Panc1 (cell line): ENCODE measurements around the gene ZNF547. TPM values are rescaled to one million over a fixed set of nuclear protein-coding genes. Genes with fewer than 3 reads are reported as not detected.

Experiments used
- ATAC-seq: fragments of 200-7000 bp; cut with Tn5 transposase; 2 replicates; pipeline ENCODE4 v1.9.1; 2020; ENCODE audit warnings: mild to moderate bottlenecking, moderate library complexity
- BruUV-seq: library from RNA; stranded (reverse); fragments of 400-500 nt; replicated peaks from 2 replicates; lab custom pipeline; 2021; lab: Mats Ljungman, UMichigan
- CTCF ChIA-PET: fragments of 300-600 bp; sonication (Branson Sonifier 250); formaldehyde crosslinking; loops from one replicate; lab custom pipeline; 2022; ENCODE audit warnings: antibody characterized with exemption; lab: Charles Lee
- POLR2A ChIA-PET: fragments of 300-600 bp; sonication (Branson Sonifier 250); formaldehyde crosslinking; loops from one replicate; lab custom pipeline; 2022; ENCODE audit warnings: antibody characterized with exemption; lab: Charles Lee
- DNase-seq: peaks from one replicate; pipeline ENCODE4 v3.0.0-alpha.2; 2010; ENCODE audit warnings: low read depth, low spot score
- H3K27ac ChIP-seq: 2 replicates; pipeline ENCODE4 v1.5.1; 2011; ENCODE audit warnings: mild to moderate bottlenecking, low read length, inconsistent platforms
- H3K27me3 ChIP-seq: fragments of 200-500 bp; sonication (Bioruptor generic); 2 replicates; pipeline ENCODE4 v1.6.0; 2014; ENCODE audit warnings: low read length, inconsistent platforms; ENCODE audit not compliant: control insufficient read depth, insufficient read depth
- H3K36me3 ChIP-seq: fragments of 200-500 bp; sonication (Bioruptor generic); 2 replicates; pipeline ENCODE4 v1.5.1; 2014; ENCODE audit warnings: inconsistent platforms, mild to moderate bottlenecking, low read length, moderate library complexity; ENCODE audit not compliant: control insufficient read depth, insufficient read depth
- H3K4me1 ChIP-seq: 2 replicates; pipeline ENCODE4 v1.5.1; 2011; ENCODE audit warnings: inconsistent platforms, mild to moderate bottlenecking, low read length, moderate library complexity; ENCODE audit not compliant: control insufficient read depth, insufficient read depth
- H3K4me3 ChIP-seq, 2 experiments: 2 replicates each; pipeline ENCODE4 v1.5.1; 2011 to 2012; ENCODE audit warnings: low read depth in 2 of 2, low read length in 2 of 2, mild to moderate bottlenecking in 2 of 2, inconsistent platforms in 1 of 2, moderate library complexity in 1 of 2
- H3K9me3 ChIP-seq: fragments of 200-500 bp; sonication (Bioruptor generic); 2 replicates; pipeline ENCODE4 v1.5.1; 2014; ENCODE audit warnings: low read depth, mild to moderate bottlenecking, inconsistent platforms, low read length, moderate library complexity; ENCODE audit not compliant: control insufficient read depth, insufficient read depth
- CTCF ChIP-seq: fragments of 450-650 bp; IDR thresholded peaks from 2 replicates; pipeline ENCODE4 v1.5.1; 2017; ENCODE audit warnings: mild to moderate bottlenecking
- POLR2AphosphoS5 ChIP-seq: IDR thresholded peaks from 2 replicates; pipeline ENCODE4 v1.6.1; 2012; ENCODE audit warnings: mild to moderate bottlenecking, low read depth, low read length, moderate library complexity
- SIN3A ChIP-seq: IDR thresholded peaks from 2 replicates; pipeline ENCODE4 v1.6.1; 2012; ENCODE audit warnings: low read depth, mild to moderate bottlenecking, low read length, moderate library complexity, borderline replicate concordance; ENCODE audit not compliant: insufficient read depth
- TCF7L2 ChIP-seq: IDR thresholded peaks from 2 replicates; pipeline ENCODE4 v1.6.1; 2011; ENCODE audit warnings: mild to moderate bottlenecking, low read depth, low read length, inconsistent platforms
- in situ Hi-C: cut with HindIII; loops from 2 replicates; pipeline ENCODE4 v1.10.0; 2016; ENCODE audit warnings: low sequenced_read_pairs, low pct_unique_long_range_greater_than_20kb
- intact Hi-C: fragments of 100-400 bp; cut with micrococcal nuclease; formaldehyde crosslinking; loops from one replicate; pipeline ENCODE4 v1.10.0; 2022; ENCODE audit not compliant: unreplicated experiment
- total RNA-seq: library from RNA; stranded (reverse); gene quantifications from one replicate; pipeline ENCODE4 v1.2.1, GENCODE V29; 2021; ENCODE audit not compliant: unreplicated experiment
- TF ChIP-seq, protein P1 (sequence below), 2 experiments: IDR thresholded peaks; 2 replicates each; pipeline ENCODE4 v1.6.1; 2011 to 2012; ENCODE audit warnings: low read depth in 2 of 2, control low read depth in 1 of 2, low read length in 1 of 2, mild to moderate bottlenecking in 1 of 2, moderate library complexity in 1 of 2; ENCODE audit not compliant: insufficient read depth in 1 of 2

Gene ZNF547
- total RNA-seq, 1 experiment from 2014 or later, result 4.1 TPM

DNA sequence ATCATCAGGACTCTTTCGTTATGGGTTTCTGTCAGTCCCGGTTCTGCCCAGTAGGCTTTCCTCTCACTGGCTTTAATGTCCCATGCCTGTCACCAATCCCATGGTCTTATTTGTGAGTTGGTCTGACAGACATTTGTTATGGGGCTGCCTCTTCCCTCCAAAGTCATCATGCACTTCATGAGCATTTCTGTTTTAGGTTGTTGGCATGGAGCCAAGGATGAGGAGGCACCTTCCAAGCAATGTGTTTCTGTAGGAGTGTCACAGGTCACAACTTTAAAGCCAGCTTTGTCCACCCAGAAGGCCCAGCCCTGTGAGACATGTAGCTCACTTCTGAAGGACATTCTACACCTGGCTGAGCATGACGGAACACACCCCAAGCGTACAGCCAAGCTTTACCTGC lies 56.1 kb downstream of the ZNF547 start:
- ATAC-seq (no peak), DNase-seq (no peak)
- Histone ChIP-seq H3K9me3 (peaks cover 27% of the 10 kb centered on the region), H3K4me3 (no peak overlapping the region), H3K36me3 (0 out of 2 replicates have a peak, but pooled peaks cover 2% of the 10 kb centered on the region), H3K4me1 (no peaks in the 10 kb centered on the region), H3K27me3 (no peaks in the 10 kb centered on the region), H3K27ac (no peak overlapping the region)
- TF ChIP-seq CTCF (no peak), TCF7L2 (no peak), SIN3A (no peak), POLR2AphosphoS5 (no peak)
- TF ChIP-seq, protein P1, sequence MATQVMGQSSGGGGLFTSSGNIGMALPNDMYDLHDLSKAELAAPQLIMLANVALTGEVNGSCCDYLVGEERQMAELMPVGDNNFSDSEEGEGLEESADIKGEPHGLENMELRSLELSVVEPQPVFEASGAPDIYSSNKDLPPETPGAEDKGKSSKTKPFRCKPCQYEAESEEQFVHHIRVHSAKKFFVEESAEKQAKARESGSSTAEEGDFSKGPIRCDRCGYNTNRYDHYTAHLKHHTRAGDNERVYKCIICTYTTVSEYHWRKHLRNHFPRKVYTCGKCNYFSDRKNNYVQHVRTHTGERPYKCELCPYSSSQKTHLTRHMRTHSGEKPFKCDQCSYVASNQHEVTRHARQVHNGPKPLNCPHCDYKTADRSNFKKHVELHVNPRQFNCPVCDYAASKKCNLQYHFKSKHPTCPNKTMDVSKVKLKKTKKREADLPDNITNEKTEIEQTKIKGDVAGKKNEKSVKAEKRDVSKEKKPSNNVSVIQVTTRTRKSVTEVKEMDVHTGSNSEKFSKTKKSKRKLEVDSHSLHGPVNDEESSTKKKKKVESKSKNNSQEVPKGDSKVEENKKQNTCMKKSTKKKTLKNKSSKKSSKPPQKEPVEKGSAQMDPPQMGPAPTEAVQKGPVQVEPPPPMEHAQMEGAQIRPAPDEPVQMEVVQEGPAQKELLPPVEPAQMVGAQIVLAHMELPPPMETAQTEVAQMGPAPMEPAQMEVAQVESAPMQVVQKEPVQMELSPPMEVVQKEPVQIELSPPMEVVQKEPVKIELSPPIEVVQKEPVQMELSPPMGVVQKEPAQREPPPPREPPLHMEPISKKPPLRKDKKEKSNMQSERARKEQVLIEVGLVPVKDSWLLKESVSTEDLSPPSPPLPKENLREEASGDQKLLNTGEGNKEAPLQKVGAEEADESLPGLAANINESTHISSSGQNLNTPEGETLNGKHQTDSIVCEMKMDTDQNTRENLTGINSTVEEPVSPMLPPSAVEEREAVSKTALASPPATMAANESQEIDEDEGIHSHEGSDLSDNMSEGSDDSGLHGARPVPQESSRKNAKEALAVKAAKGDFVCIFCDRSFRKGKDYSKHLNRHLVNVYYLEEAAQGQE (IDR thresholded peaks at IDR 0.05; ENCODE audit: insufficient read depth in 1 of 2, low read depth in 2 of 2, low read length in 1 of 2), result no peak
- intact Hi-C loops (no loop called here), in situ Hi-C loops (no loop called here)
- no TSS peak for BruUV-seq
- CTCF ChIA-PET, result no interaction called here
- POLR2A ChIA-PET, result no interaction called here

- CTCF ChIA-PET, result no interaction called here
- POLR2A ChIA-PET, result no interaction called here
These were observed 57.7 kb downstream of the ZNF547 start for GRCh38 chr19:57421037-57421436.

More at GRCh38 chr19:57421037-57421436, 57.7 kb downstream of the ZNF547 start:
- H3K4me3 ChIP-seq, result no peak overlapping the region
- no peaks in the 10 kb centered on the region for H3K27me3 ChIP-seq
- no peak overlapping the region for H3K27ac ChIP-seq
- no peaks in the 10 kb centered on the region for H3K4me1 ChIP-seq
- 0 out of 2 replicates have a peak, but pooled peaks cover 2% of the 10 kb centered on the region for H3K36me3 ChIP-seq
- peaks cover 27% of the 10 kb centered on the region for H3K9me3 ChIP-seq
- intact Hi-C loops (no loop called here), in situ Hi-C loops (no loop called here)
- no peak for ATAC-seq
- BruUV-seq, result TSS peak; percentile 28
- DNase-seq, result no peak
- TF ChIP-seq SIN3A (no peak), POLR2AphosphoS5 (no peak)
- TF ChIP-seq, protein P1 (IDR thresholded peaks at IDR 0.05; ENCODE audit: insufficient read depth in 1 of 2, low read depth in 2 of 2, low read length in 1 of 2), result no peak

Other genes starting within 250 kb of the ZNF547 start
- not detected for gene USP29, start 243.6 kb upstream of the ZNF547 start, total RNA-seq
- gene ZIM3, start 218.3 kb upstream of the ZNF547 start, total RNA-seq, result not detected
- gene DUXA, start 196.1 kb upstream of the ZNF547 start, total RNA-seq, result not detected
- gene ZNF264, start 172.1 kb upstream of the ZNF547 start, total RNA-seq, result 48.3 TPM
- gene AURKC, start 132.5 kb upstream of the ZNF547 start, total RNA-seq, result 3.2 TPM
- gene ZNF805, start 122.9 kb upstream of the ZNF547 start, total RNA-seq, result 16.8 TPM
- 76.3 TPM for gene ZNF460, start 83.1 kb upstream of the ZNF547 start, total RNA-seq
- 10.8 TPM for gene ZNF543, start 43.1 kb upstream of the ZNF547 start, total RNA-seq
- gene ZNF304, start 12.3 kb upstream of the ZNF547 start, total RNA-seq, result 10.8 TPM
- gene TRAPPC2B, start within 50 bp of the ZNF547 start, total RNA-seq, result 15.1 TPM
- 14.7 TPM for gene ZNF548, start 26.3 kb downstream of the ZNF547 start, total RNA-seq
- 9.2 TPM for gene ZNF17, start 47.6 kb downstream of the ZNF547 start, total RNA-seq
- gene ZNF749, start 71.8 kb downstream of the ZNF547 start, total RNA-seq, result 21.3 TPM
- 0.18 TPM for gene VN1R1, start 93.6 kb downstream of the ZNF547 start, total RNA-seq
- gene ZNF772, start 114.0 kb downstream of the ZNF547 start, total RNA-seq, result 6.2 TPM
- gene ZNF419, start 124.2 kb downstream of the ZNF547 start, total RNA-seq, result 14.0 TPM
- 10.2 TPM for gene ZNF773, start 136.4 kb downstream of the ZNF547 start, total RNA-seq
- gene ZNF549, start 163.8 kb downstream of the ZNF547 start, total RNA-seq, result not detected
- gene ZNF550, start 196.3 kb downstream of the ZNF547 start, total RNA-seq, result 15.1 TPM
- gene ZNF416, start 215.4 kb downstream of the ZNF547 start, total RNA-seq, result 8.7 TPM
- not detected for gene ZIK1, start 220.6 kb downstream of the ZNF547 start, total RNA-seq
- 8.9 TPM for gene ZNF530, start 236.3 kb downstream of the ZNF547 start, total RNA-seq